ENCODE data around the gene PDS5B. TPM values are rescaled to one million over a fixed set of nuclear protein-coding genes. Genes with fewer than 3 reads are reported as not detected.

PDS5B gene
- total RNA-seq, 2 donors from 2014 or later: 44.0 to 47.1 TPM

DNA sequence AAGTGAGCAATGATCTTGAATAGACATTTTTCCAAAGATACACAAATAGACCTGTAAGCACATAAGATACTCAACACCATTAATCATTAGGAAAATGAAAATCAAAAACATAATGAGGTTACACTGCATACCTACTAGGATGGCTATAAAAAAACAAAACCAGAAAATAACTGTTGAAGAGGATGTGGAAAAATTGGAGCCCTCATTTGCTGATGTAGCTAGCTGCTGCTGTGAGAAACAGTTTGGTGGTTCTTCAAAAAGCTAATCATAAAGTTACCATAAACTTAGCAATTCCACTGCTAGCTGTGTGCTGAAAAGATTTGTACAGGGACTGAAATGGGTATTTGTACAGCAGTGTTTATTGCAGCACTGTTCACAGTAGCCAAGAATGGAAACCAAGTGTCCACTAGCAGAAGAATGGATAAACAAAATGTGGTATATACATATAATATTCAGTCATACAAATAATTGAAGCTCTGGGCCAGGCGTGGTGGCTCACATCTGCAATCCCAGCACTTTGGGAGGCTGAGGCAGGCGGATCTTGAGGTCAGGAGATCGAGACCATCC is 46.2 kb downstream of the PDS5B start:
- peaks cover 15 to 23% of the 10 kb centered on the region in 2 donors for H3K4me1 ChIP-seq (ENCODE audit: control insufficient read depth in 1 of 2, low read depth in 2 of 2)
- H3K27me3 ChIP-seq (replicated peaks; ENCODE audit: insufficient read depth): no peaks in the 10 kb centered on the region
- no peak overlapping the region for H3K27ac ChIP-seq
- DNase-seq (ENCODE audit: low spot score) (no peak), ATAC-seq (ENCODE audit: insufficient number of reproducible peaks, low FRiP score, low read depth) (no peak)
- H3K36me3 ChIP-seq: no peaks in the 10 kb centered on the region
- no peak overlapping the region for H3K4me3 ChIP-seq
- no peaks in the 10 kb centered on the region for H3K9me3 ChIP-seq
- TF ChIP-seq, protein P1, sequence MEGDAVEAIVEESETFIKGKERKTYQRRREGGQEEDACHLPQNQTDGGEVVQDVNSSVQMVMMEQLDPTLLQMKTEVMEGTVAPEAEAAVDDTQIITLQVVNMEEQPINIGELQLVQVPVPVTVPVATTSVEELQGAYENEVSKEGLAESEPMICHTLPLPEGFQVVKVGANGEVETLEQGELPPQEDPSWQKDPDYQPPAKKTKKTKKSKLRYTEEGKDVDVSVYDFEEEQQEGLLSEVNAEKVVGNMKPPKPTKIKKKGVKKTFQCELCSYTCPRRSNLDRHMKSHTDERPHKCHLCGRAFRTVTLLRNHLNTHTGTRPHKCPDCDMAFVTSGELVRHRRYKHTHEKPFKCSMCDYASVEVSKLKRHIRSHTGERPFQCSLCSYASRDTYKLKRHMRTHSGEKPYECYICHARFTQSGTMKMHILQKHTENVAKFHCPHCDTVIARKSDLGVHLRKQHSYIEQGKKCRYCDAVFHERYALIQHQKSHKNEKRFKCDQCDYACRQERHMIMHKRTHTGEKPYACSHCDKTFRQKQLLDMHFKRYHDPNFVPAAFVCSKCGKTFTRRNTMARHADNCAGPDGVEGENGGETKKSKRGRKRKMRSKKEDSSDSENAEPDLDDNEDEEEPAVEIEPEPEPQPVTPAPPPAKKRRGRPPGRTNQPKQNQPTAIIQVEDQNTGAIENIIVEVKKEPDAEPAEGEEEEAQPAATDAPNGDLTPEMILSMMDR (IDR thresholded peaks at IDR 0.05): no peak

DNA sequence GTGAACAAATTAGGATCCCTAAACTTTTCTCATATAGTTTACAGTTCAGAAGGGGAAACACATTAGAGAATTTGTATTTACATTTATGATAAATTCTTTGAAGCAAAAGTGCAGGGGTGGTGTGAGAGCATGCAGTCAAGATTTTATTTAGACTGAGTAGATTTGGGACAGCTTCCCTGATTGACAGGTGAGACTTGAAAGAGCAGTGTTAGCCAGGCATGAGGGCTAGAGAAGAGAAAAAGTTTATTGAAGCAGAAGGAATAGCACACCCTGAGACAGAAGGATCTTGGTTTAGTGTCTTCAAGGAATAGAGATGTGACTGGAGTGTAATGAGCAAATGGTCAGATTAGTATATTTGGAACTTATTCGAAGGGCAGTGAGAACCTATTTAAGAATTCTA is 50.5 kb downstream of the PDS5B start:
- no peaks in the 10 kb centered on the region for H3K4me1 ChIP-seq (ENCODE audit: control insufficient read depth in 1 of 2, low read depth in 2 of 2)
- H3K36me3 ChIP-seq: no peaks in the 10 kb centered on the region
- H3K9me3 ChIP-seq: no peaks in the 10 kb centered on the region
- DNase-seq (ENCODE audit: low spot score) (no peak), ATAC-seq (ENCODE audit: insufficient number of reproducible peaks, low FRiP score, low read depth) (no peak)
- H3K27me3 ChIP-seq (replicated peaks; ENCODE audit: insufficient read depth): no peaks in the 10 kb centered on the region
- no peak overlapping the region for H3K27ac ChIP-seq
- no peak overlapping the region for H3K4me3 ChIP-seq
- TF ChIP-seq, protein P1 (IDR thresholded peaks at IDR 0.05): no peak

DNA sequence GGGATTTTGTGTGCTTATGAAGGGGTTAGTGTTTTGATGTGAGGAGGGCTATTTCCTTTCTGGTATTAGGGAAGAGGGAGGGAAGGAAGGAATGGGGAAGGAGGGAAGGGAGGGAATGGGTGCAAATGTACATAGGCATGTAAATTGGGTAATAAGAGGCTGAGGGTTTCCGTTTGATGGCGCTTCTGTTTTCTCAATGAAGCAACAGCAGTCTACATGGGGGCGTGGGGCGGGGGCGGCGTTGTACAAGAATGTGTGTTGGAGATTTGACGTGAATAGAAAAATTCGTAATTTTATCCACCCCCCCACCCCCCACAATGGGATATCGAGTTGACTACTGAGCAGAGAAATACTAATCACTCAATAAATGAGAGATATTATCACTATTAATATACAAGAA is 52.5 kb downstream of the PDS5B start:
- TF ChIP-seq, protein P1 (IDR thresholded peaks at IDR 0.05): no peak
- peaks cover 0 to 5% of the 10 kb centered on the region in 2 donors for H3K4me1 ChIP-seq (ENCODE audit: control insufficient read depth in 1 of 2, low read depth in 2 of 2)
- no peaks in the 10 kb centered on the region for H3K36me3 ChIP-seq
- DNase-seq (ENCODE audit: low spot score) (no peak), ATAC-seq (ENCODE audit: insufficient number of reproducible peaks, low FRiP score, low read depth) (no peak)
- H3K27ac ChIP-seq: no peak overlapping the region
- no peak overlapping the region for H3K4me3 ChIP-seq
- H3K9me3 ChIP-seq: no peaks in the 10 kb centered on the region
- no peaks in the 10 kb centered on the region for H3K27me3 ChIP-seq (replicated peaks; ENCODE audit: insufficient read depth)

DNA sequence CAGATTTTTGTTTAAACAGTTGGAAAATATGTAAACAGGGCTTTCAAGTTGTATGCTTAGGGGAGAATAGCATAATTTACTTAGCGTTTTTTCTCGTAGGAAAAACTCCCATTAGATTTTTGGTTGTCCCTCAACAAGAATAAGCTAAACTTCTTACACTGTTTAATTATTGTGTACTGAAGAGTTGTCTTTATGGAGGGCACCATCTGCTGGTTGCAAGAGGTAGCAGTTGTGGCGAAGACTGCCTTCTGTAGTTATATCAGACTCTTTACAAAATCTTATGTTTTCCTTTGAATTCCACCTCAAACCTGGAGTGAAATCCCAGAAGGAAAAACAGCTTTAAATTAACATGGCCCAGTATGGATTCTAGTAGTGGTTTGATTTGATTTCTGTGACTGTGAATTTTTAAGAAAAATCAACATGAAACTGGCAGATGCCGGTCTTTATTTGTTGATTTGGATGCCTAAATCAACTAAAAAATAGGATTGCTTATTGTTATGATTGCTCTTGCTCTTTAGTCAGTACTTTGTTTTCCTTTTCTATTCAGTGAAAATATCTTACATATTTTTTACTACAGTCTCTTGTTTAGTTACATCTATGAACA is 53.4 kb downstream of the PDS5B start:
- Histone ChIP-seq H3K36me3 (no peaks in the 10 kb centered on the region), H3K27me3 (replicated peaks; ENCODE audit: insufficient read depth) (no peaks in the 10 kb centered on the region), H3K9me3 (no peaks in the 10 kb centered on the region), H3K4me1 (ENCODE audit: control insufficient read depth in 1 of 2, low read depth in 2 of 2) (peaks cover 0 to 5% of the 10 kb centered on the region in 2 donors), H3K4me3 (no peak overlapping the region), H3K27ac (no peak overlapping the region)
- TF ChIP-seq, protein P1 (IDR thresholded peaks at IDR 0.05): peak; percentile 76
- ATAC-seq (ENCODE audit: insufficient number of reproducible peaks, low FRiP score, low read depth) (no peak), DNase-seq (ENCODE audit: low spot score) (peak; percentile 10)

DNA sequence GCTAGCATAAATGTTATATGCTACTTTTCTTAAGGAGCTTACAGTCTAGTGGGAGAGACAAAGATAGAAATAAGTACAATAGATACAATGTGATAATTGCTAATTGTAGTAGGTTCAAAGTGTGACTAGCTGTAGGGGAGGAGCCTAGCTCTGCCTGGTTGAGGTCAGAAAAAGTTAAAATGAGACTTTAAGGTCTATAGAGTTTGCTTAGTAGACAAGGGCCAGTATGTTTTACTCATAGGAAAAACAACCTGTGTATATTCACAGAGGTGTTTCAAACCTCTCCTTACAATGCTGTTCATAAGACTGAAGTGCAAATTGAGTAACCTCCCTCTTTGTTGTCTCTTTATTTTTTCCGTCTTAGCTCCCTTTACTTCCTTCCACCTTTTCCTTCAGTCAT is 56.1 kb downstream of the PDS5B start:
- no peak overlapping the region for H3K4me3 ChIP-seq
- TF ChIP-seq, protein P1 (IDR thresholded peaks at IDR 0.05): no peak
- H3K4me1 ChIP-seq (ENCODE audit: control insufficient read depth in 1 of 2, low read depth in 2 of 2): peaks cover 0 to 9% of the 10 kb centered on the region in 2 donors
- no peak overlapping the region for H3K27ac ChIP-seq
- ATAC-seq (ENCODE audit: insufficient number of reproducible peaks, low FRiP score, low read depth) (no peak), DNase-seq (ENCODE audit: low spot score) (no peak)
- no peaks in the 10 kb centered on the region for H3K27me3 ChIP-seq (replicated peaks; ENCODE audit: insufficient read depth)
- no peaks in the 10 kb centered on the region for H3K36me3 ChIP-seq
- H3K9me3 ChIP-seq: no peaks in the 10 kb centered on the region
